A549 (cell line): Measurements from ENCODE around the gene IQGAP2. TPM values are rescaled to one million over a fixed set of nuclear protein-coding genes. Genes with fewer than 3 reads are reported as not detected.

ENCODE experiments used
- ATAC-seq, 2 experiments: fragments of 200-7000 bp in 1 of 2; fragments of >200 bp in 1 of 2; cut with Nextera tagmentation in 1 of 2; cut with Tn5 transposase in 1 of 2; 3 replicates each; pipeline versions ENCODE4 v1.8.0 to v1.9.1; 2018 to 2020; ENCODE audit warnings: mild to moderate bottlenecking in 1 of 2, moderate library complexity in 1 of 2
- CTCF ChIA-PET: fragments of 300-600 bp; sonication (Branson Sonifier 250); formaldehyde crosslinking; extraction: SDS; loops from one replicate; lab custom pipeline; 2021; ENCODE audit warnings: antibody characterized with exemption, inconsistent platforms; lab: Yijun Ruan, JAX
- POLR2A ChIA-PET: fragments of 350-600 bp; formaldehyde crosslinking; extraction: SDS; loops from one replicate; lab custom pipeline; 2021; ENCODE audit warnings: antibody characterized with exemption, inconsistent platforms; lab: Yijun Ruan, JAX
- DNase-seq, 2 experiments: peaks; one replicate each; pipeline versions ENCODE4 v3.0.0 to v3.0.0-alpha.2; 2011 to 2016; ENCODE audit warnings: low read depth in 1 of 2, low spot score in 1 of 2
- FAIRE-seq: peaks from 2 replicates; lab custom pipeline; 2011; peaks lifted over from hg19 to GRCh38; lab: Jason Lieb, UNC
- H3K27ac ChIP-seq, 2 experiments: fragments of >200 bp; sonication (Bioruptor Twin); formaldehyde crosslinking; 3 replicates each; pipeline ENCODE4 v1.5.1; 2016 to 2017
- H3K4me1 ChIP-seq: fragments of >200 bp; sonication (Bioruptor Twin); formaldehyde crosslinking; 3 replicates; pipeline ENCODE4 v1.6.1; 2016
- H3K4me2 ChIP-seq: fragments of >200 bp; sonication (Bioruptor Twin); formaldehyde crosslinking; 3 replicates; pipeline ENCODE4 v1.6.1; 2016
- H3K4me3 ChIP-seq: fragments of >200 bp; sonication (Bioruptor Twin); formaldehyde crosslinking; 3 replicates; pipeline ENCODE4 v1.5.1; 2016
- H3K9me3 ChIP-seq: fragments of >200 bp; sonication (Bioruptor Twin); formaldehyde crosslinking; 3 replicates; pipeline ENCODE4 v1.6.1; 2016
- CBX2 ChIP-seq: fragments of 200-600 bp; sonication (generic); IDR thresholded peaks from 2 replicates; pipeline ENCODE4 v1.6.1; 2016; ENCODE audit warnings: low read depth, mild to moderate bottlenecking, borderline replicate concordance
- CBX8 ChIP-seq: fragments of 200-600 bp; sonication (generic); IDR thresholded peaks from 2 replicates; pipeline ENCODE4 v1.6.1; 2016
- CEBPB ChIP-seq, 2 experiments: fragments of >200 bp in 1 of 2; sonication (Bioruptor Twin) in 1 of 2; formaldehyde crosslinking in 1 of 2; IDR thresholded peaks; 2 replicates each; pipeline ENCODE4 v1.6.1; 2012 to 2016
- FOSB ChIP-seq: fragments of 250-450 bp; sonication (Bioruptor Pico); IDR thresholded peaks from 2 replicates; pipeline ENCODE4 v1.5.0; 2020; ENCODE audit warnings: mild to moderate bottlenecking, moderate library complexity
- GATA3 ChIP-seq: IDR thresholded peaks from 2 replicates; pipeline ENCODE4 v1.6.1; 2012; ENCODE audit warnings: borderline replicate concordance
- HOXB5 ChIP-seq: fragments of 250-450 bp; sonication (Bioruptor Pico); IDR thresholded peaks from 2 replicates; pipeline ENCODE4 v1.5.0; 2020; ENCODE audit warnings: mild to moderate bottlenecking, moderate library complexity
- KDM1A ChIP-seq: fragments of 200-600 bp; sonication (generic); IDR thresholded peaks from 2 replicates; pipeline ENCODE4 v1.6.1; 2016; ENCODE audit warnings: low read depth, mild to moderate bottlenecking
- MAFK ChIP-seq: fragments of 450-650 bp; IDR thresholded peaks from 2 replicates; pipeline ENCODE4 v1.6.1; 2014; ENCODE audit not compliant: partially characterized antibody
- MAZ ChIP-seq: fragments of 150-350 bp; IDR thresholded peaks from 2 replicates; pipeline ENCODE4 v1.6.1; 2014; ENCODE audit warnings: antibody characterized with exemption, low read depth, low read length, borderline replicate concordance
- MYC ChIP-seq: IDR thresholded peaks from 2 replicates; pipeline ENCODE4 v1.6.1; 2012; ENCODE audit warnings: mild to moderate bottlenecking, inconsistent platforms, low read length, improper control_type of control experiment, borderline replicate concordance
- NFE2L2 ChIP-seq: fragments of 150-350 bp; conservative IDR thresholded peaks from 2 replicates; pipeline ENCODE4 v1.6.1; 2014; ENCODE audit warnings: low read length
- PHF8 ChIP-seq: fragments of 200-600 bp; sonication (generic); IDR thresholded peaks from 2 replicates; pipeline ENCODE4 v1.6.1; 2016; ENCODE audit warnings: low read depth, mild to moderate bottlenecking, antibody characterized with exemption, moderate library complexity, borderline replicate concordance
- POLR2A ChIP-seq: IDR thresholded peaks from 2 replicates; pipeline ENCODE4 v1.6.1; 2012; ENCODE audit warnings: mild to moderate bottlenecking, low read length
- RAD21 ChIP-seq, 2 experiments: fragments of >200 bp in 1 of 2; sonication (Bioruptor Twin) in 1 of 2; formaldehyde crosslinking in 1 of 2; IDR thresholded peaks in 1 of 2; conservative IDR thresholded peaks in 1 of 2; 2 replicates in 1 of 2; 3 replicates in 1 of 2; pipeline ENCODE4 v1.6.1; 2012 to 2018; ENCODE audit warnings: inconsistent platforms in 1 of 2
- RNF2 ChIP-seq: fragments of 200-600 bp; sonication (generic); IDR thresholded peaks from 2 replicates; pipeline ENCODE4 v1.6.1; 2016; ENCODE audit warnings: low read depth, mild to moderate bottlenecking, antibody characterized with exemption, moderate library complexity, borderline replicate concordance
- SMC3 ChIP-seq: fragments of >200 bp; sonication (Bioruptor Twin); formaldehyde crosslinking; IDR thresholded peaks from 3 replicates; pipeline ENCODE4 v1.6.1; 2018; ENCODE audit warnings: inconsistent platforms
- TFCP2L1 ChIP-seq: fragments of 250-450 bp; sonication (Bioruptor Pico); IDR thresholded peaks from 2 replicates; pipeline ENCODE4 v1.5.0; 2021; ENCODE audit warnings: mild to moderate bottlenecking
- ZC3H11A ChIP-seq: fragments of 450-650 bp; IDR thresholded peaks from 2 replicates; pipeline ENCODE4 v1.6.1; 2014; ENCODE audit warnings: antibody characterized with exemption, mild to moderate bottlenecking
- WGBS: methylation state at CpG from one replicate; pipeline ENCODE4 v1.1.6; 2017; ENCODE audit errors: missing lambda C conversion rate; 5-methylcytosine and 5-hydroxymethylcytosine counted together
- polyA plus RNA-seq, 4 experiments: library from polyadenylated mRNA; depleted of rRNA in 3 of 4; stranded (reverse); fragments of >200 nt; fragmentation: RNase III in 1 of 4; extraction: RNeasy Plus Mini Kit Qiagen cat#74134 plus additional on column Dnase treatment in 1 of 4; gene quantifications; 2 replicates in 3 of 4; 3 replicates in 1 of 4; pipeline ENCODE4 v1.2.3, GENCODE V29; 2011 to 2017
- TF ChIP-seq, protein P1 (sequence below): IDR thresholded peaks from 2 replicates; pipeline ENCODE4 v1.6.1; 2012
- TF ChIP-seq, protein P2 (sequence below): fragments of 150-350 bp; IDR thresholded peaks from 2 replicates; pipeline ENCODE4 v1.6.1; 2014; ENCODE audit warnings: low read depth, mild to moderate bottlenecking, low read length
- TF ChIP-seq, protein P3 (sequence below): fragments of 250-450 bp; sonication (Bioruptor Pico); IDR thresholded peaks from 2 replicates; pipeline ENCODE4 v1.5.0; 2020; ENCODE audit warnings: low read depth, mild to moderate bottlenecking, moderate library complexity

IQGAP2 gene
- polyA plus RNA-seq, 2 of the 4 experiments (the other 2 are of a cell fraction), result 5.3 to 10.1 TPM

DNA sequence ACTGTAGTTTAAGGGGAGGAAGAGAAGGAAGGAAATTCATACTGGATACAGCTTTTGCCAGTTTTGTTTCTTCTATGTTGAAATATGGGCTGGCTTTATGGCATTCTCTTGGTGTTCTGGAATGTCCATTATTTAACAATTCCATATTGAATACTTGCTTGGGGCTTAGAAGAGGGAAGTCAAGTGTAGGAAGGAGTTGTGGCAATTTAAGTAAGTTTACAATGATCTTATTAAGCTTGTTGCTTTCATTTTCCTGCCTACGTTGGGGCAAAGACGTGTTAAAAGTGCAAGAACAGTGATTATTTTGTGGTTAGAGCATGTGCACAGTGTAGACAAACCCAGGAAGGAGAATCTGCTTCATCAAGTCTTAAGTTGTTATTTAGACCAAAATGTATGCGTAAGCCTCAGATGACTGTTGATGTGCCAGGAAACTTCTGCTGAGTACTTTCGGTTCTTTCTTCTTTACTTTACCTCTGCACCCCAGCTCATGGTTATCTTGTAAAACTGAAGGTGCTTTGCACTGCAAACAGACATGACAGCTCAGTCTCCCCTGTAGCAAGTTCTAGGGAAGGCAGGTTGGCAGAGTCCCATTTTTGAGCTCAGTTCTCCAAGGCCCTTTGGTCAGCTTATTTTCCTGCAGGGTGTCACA is 144.3 kb downstream of the IQGAP2 start:
- 52% methylated on average over 4 of the region's 4 CpGs for WGBS
- no peak for ATAC-seq

DNA sequence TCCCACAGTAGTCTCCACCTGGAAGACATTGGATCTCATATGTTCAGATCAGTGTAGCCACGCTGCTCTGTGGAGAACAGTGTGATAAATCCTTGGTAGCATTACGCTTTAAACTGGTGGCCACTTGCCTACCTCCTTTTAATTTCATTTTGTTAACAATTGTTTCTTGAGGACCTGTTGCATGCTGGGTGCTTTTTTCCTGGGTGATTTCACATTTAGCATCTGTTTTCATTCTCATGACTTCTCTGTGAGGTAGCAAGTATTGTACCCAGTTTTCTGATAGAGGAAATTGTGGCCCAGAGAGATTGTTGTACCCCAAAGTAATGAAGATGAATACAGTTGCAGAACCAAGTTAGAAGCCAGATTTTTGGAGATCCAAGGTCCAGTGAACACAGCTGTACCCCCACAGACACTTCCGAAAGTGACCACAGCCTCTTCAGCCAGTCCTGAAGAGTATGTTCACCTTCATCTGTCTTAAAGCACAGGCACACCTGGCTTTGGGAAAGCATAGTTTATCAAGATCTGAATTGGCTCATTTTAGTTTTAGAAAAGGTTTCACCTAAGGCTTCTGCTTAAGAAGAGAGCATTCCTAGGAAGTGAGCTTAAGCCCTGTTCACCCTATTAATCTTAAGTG is 144.9 kb downstream of the IQGAP2 start:
- Histone ChIP-seq H3K27ac (no peak overlapping the region), H3K4me1 (peaks cover 17% of the 10 kb centered on the region; the same call in 2 of the 3 replicates), H3K9me3 (no peaks in the 10 kb centered on the region), H3K4me2 (no peak overlapping the region)
- DNase-seq, result no peak
- no peak for FAIRE-seq
- 84% methylated on average over 3 of the region's 3 CpGs for WGBS
- POLR2A ChIA-PET, result no interaction called here
- no peak for ATAC-seq
- TF ChIP-seq ZC3H11A (no peak), GATA3 (no peak), CBX2 (no peak), HOXB5 (CRISPR knock-in tag) (no peak), CEBPB (IDR thresholded peaks at IDR 0.05) (no peak), RAD21 (conservative IDR thresholded peaks at IDR 0.05 in 1 of 2, IDR thresholded peaks at IDR 0.05 in 1 of 2) (no peak), KDM1A (no peak), MAZ (no peak), MYC (no peak), POLR2A (no peak), CBX8 (no peak), NFE2L2 (no peak)
- TF ChIP-seq, all 56 proteins: peak for 0
- CTCF ChIA-PET, result interaction anchor here (1.2 to 2.1 kb wide), 3 partner anchors 144 to 210 kb away, joined by 4 to 8 read pairs (median 5); no protein-coding TSS in a partner anchor
- no peak overlapping the region for H3K4me3 ChIP-seq

More for the DNA sequence above, 144.3 kb downstream of the IQGAP2 start:
- ChIA-PET POLR2A (no interaction called here), CTCF (interaction anchor here (1.5 kb wide), 1 partner anchor 210 kb away, joined by 5 read pairs; no protein-coding TSS in a partner anchor)
- Histone ChIP-seq H3K27ac (no peak overlapping the region), H3K4me3 (no peak overlapping the region), H3K4me2 (no peak overlapping the region), H3K9me3 (no peaks in the 10 kb centered on the region), H3K4me1 (peaks cover 17% of the 10 kb centered on the region; the same call in 2 of the 3 replicates)
- no peak for FAIRE-seq
- TF ChIP-seq, protein P1, sequence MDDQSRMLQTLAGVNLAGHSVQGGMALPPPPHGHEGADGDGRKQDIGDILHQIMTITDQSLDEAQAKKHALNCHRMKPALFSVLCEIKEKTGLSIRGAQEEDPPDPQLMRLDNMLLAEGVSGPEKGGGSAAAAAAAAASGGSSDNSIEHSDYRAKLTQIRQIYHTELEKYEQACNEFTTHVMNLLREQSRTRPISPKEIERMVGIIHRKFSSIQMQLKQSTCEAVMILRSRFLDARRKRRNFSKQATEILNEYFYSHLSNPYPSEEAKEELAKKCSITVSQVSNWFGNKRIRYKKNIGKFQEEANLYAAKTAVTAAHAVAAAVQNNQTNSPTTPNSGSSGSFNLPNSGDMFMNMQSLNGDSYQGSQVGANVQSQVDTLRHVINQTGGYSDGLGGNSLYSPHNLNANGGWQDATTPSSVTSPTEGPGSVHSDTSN, result no peak
- TF ChIP-seq, protein P2, sequence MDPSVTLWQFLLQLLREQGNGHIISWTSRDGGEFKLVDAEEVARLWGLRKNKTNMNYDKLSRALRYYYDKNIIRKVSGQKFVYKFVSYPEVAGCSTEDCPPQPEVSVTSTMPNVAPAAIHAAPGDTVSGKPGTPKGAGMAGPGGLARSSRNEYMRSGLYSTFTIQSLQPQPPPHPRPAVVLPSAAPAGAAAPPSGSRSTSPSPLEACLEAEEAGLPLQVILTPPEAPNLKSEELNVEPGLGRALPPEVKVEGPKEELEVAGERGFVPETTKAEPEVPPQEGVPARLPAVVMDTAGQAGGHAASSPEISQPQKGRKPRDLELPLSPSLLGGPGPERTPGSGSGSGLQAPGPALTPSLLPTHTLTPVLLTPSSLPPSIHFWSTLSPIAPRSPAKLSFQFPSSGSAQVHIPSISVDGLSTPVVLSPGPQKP, result no peak
- TF ChIP-seq SMC3 (no peak), FOSB (CRISPR knock-in tag) (no peak), RNF2 (no peak), PHF8 (no peak), TFCP2L1 (CRISPR knock-in tag) (no peak), CEBPB (IDR thresholded peaks at IDR 0.05) (no peak), GATA3 (no peak), MAFK (no peak), ZC3H11A (no peak)
- TF ChIP-seq, protein P3, sequence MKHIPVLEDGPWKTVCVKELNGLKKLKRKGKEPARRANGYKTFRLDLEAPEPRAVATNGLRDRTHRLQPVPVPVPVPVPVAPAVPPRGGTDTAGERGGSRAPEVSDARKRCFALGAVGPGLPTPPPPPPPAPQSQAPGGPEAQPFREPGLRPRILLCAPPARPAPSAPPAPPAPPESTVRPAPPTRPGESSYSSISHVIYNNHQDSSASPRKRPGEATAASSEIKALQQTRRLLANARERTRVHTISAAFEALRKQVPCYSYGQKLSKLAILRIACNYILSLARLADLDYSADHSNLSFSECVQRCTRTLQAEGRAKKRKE, result no peak
- no peak for DNase-seq
